K562 (cell line): ENCODE data around the gene SRI. TPM values are rescaled to one million over a fixed set of nuclear protein-coding genes. Genes with fewer than 3 reads are reported as not detected.

Experiments used
- ATAC-seq: fragments of 200-7000 bp; cut with Tn5 transposase; 3 replicates; pipeline ENCODE4 v1.9.1; 2020; ENCODE audit warnings: moderate library complexity
- BruUV-seq: library from RNA; stranded (reverse); fragments of 400-500 nt; replicated peaks from 2 replicates; lab custom pipeline; 2021; lab: Mats Ljungman, UMichigan
- CTCF ChIA-PET: fragments of 300-600 bp; formaldehyde crosslinking; extraction: SDS; loops from one replicate; lab custom pipeline; 2021; ENCODE audit warnings: low intra/inter-chr PET ratio; lab: Yijun Ruan, JAX
- POLR2A ChIA-PET: fragments of 300-600, 350-650 bp; sonication (Branson Sonifier 250); formaldehyde crosslinking; extraction: SDS; loops from one replicate; lab custom pipeline; 2021; ENCODE audit warnings: antibody characterized with exemption, inconsistent platforms; lab: Yijun Ruan, JAX
- DNase-seq, 4 experiments: peaks; one replicate each; pipeline versions ENCODE4 v3.0.0 to v3.0.0-alpha.2; 2011 to 2018; ENCODE audit warnings: low spot score in 3 of 4, mixed read lengths in 3 of 4; ENCODE audit errors: extremely low read depth in 1 of 4
- FAIRE-seq: peaks from 2 replicates; lab custom pipeline; 2011; peaks lifted over from hg19 to GRCh38; lab: Jason Lieb, UNC
- H2AFZ ChIP-seq: 2 replicates; pipeline ENCODE4 v1.6.0; 2011; ENCODE audit warnings: low read depth, low read length, control low read depth, inconsistent platforms
- H3K27ac ChIP-seq: fragments of 200-600 bp; 3 replicates; pipeline ENCODE4 v1.8.0; 2011; ENCODE audit warnings: low read depth, mild to moderate bottlenecking, control low read depth, inconsistent platforms, low read length, moderate library complexity, mixed read lengths; ENCODE audit errors: extremely low read depth
- H3K27me3 ChIP-seq, 2 experiments: fragments of 300-600 bp in 1 of 2; 2 replicates in 1 of 2; 3 replicates in 1 of 2; pipeline versions ENCODE4 v1.6.0 to v1.8.0; 2011; ENCODE audit warnings: inconsistent platforms in 2 of 2, low read length in 2 of 2, mild to moderate bottlenecking in 1 of 2, mixed read lengths in 1 of 2, moderate library complexity in 1 of 2; ENCODE audit not compliant: control insufficient read depth in 2 of 2, insufficient read depth in 2 of 2
- H3K36me3 ChIP-seq: fragments of 300-600 bp; 3 replicates; pipeline ENCODE4 v1.8.0; 2011; ENCODE audit warnings: mild to moderate bottlenecking, low read length, inconsistent platforms; ENCODE audit not compliant: control insufficient read depth, insufficient read depth
- H3K4me1 ChIP-seq, 2 experiments: fragments of 200-600 bp in 1 of 2; replicated peaks in 1 of 2; 2 replicates in 1 of 2; 3 replicates in 1 of 2; pipeline versions ENCODE4 v1.5.1 to v1.8.0; 2011; ENCODE audit warnings: inconsistent platforms in 2 of 2, low read length in 2 of 2, mild to moderate bottlenecking in 1 of 2, mixed read lengths in 1 of 2, moderate library complexity in 1 of 2; ENCODE audit not compliant: control insufficient read depth in 2 of 2, insufficient read depth in 2 of 2
- H3K4me2 ChIP-seq: 2 replicates; pipeline ENCODE4 v1.6.1; 2011; ENCODE audit warnings: low read length, control low read depth, inconsistent platforms, mixed read lengths; ENCODE audit not compliant: insufficient read depth
- H3K4me3 ChIP-seq: fragments of 200-600 bp; sonication (generic), shearing (Covaris generic); 2 replicates; pipeline ENCODE4 v1.5.1; 2016; ENCODE audit warnings: control low read depth, inconsistent platforms
- H3K79me2 ChIP-seq: fragments of 200-600 bp; 3 replicates; pipeline ENCODE4 v1.8.0; 2011; ENCODE audit warnings: low read length, inconsistent platforms; ENCODE audit not compliant: control insufficient read depth, insufficient read depth
- H3K9ac ChIP-seq, 2 experiments: 2 replicates each; pipeline versions ENCODE4 v1.6.0 to v1.6.1; 2011; ENCODE audit warnings: low read depth in 2 of 2, low read length in 2 of 2, control low read depth in 1 of 2, inconsistent platforms in 1 of 2, mild to moderate bottlenecking in 1 of 2, mixed read lengths in 1 of 2; ENCODE audit not compliant: insufficient read depth in 1 of 2
- H3K9me1 ChIP-seq: one replicate; pipeline ENCODE4 v1.6.0; 2011; ENCODE audit warnings: inconsistent platforms, mild to moderate bottlenecking, low read length, moderate library complexity; ENCODE audit not compliant: control insufficient read depth, insufficient read depth
- H3K9me3 ChIP-seq: replicated peaks from 2 replicates; pipeline ENCODE4 v1.5.1; 2011; ENCODE audit warnings: low read depth, low read length, inconsistent platforms; ENCODE audit not compliant: control insufficient read depth, insufficient read depth
- H4K20me1 ChIP-seq: replicated peaks from 2 replicates; pipeline ENCODE4 v1.6.1; 2011; ENCODE audit warnings: low read length, inconsistent platforms, mixed read lengths; ENCODE audit not compliant: control insufficient read depth, insufficient read depth
- CC2D1A ChIP-seq: fragments of 450-650 bp; IDR thresholded peaks from 2 replicates; pipeline ENCODE4 v1.6.1; 2017; ENCODE audit warnings: mild to moderate bottlenecking
- CTBP1 ChIP-seq: fragments of 450-650 bp; IDR thresholded peaks from 2 replicates; pipeline ENCODE4 v1.6.1; 2016; ENCODE audit warnings: borderline replicate concordance
- HDAC6 ChIP-seq: IDR thresholded peaks from 2 replicates; pipeline ENCODE4 v1.6.1; 2012; ENCODE audit warnings: low read depth, mild to moderate bottlenecking, control low read depth, inconsistent platforms, low read length, moderate library complexity
- KAT7 ChIP-seq: sonication (generic); formaldehyde crosslinking; IDR thresholded peaks from 2 replicates; pipeline ENCODE4 v1.8.0; 2022; ENCODE audit warnings: missing genetic modification reagents, mild to moderate bottlenecking, borderline replicate concordance
- LEF1 ChIP-seq: fragments of 450-650 bp; IDR thresholded peaks from 2 replicates; pipeline ENCODE4 v1.6.1; 2016; ENCODE audit warnings: mild to moderate bottlenecking
- MTA3 ChIP-seq: fragments of 450-650 bp; formaldehyde crosslinking; IDR thresholded peaks from 2 replicates; pipeline ENCODE4 v1.6.1; 2017; ENCODE audit warnings: mild to moderate bottlenecking, borderline replicate concordance
- NBN ChIP-seq: fragments of 450-650 bp; IDR thresholded peaks from 2 replicates; pipeline ENCODE4 v1.6.1; 2016; ENCODE audit warnings: low read depth, mild to moderate bottlenecking
- NFRKB ChIP-seq: fragments of 450-650 bp; IDR thresholded peaks from 2 replicates; pipeline ENCODE4 v1.6.1; 2016; ENCODE audit warnings: low read depth
- SRSF9 ChIP-seq: fragments of 200-400 bp; formaldehyde crosslinking; IDR thresholded peaks from 2 replicates; pipeline ENCODE4 v1.6.1; 2017; ENCODE audit warnings: low read depth, low read length, borderline replicate concordance
- ZNF274 ChIP-seq: IDR thresholded peaks from 2 replicates; pipeline ENCODE4 v1.6.1; 2011; ENCODE audit warnings: low read depth, mild to moderate bottlenecking, low read length, moderate library complexity, borderline replicate concordance
- ZNF707 ChIP-seq: fragments of 250-450 bp; sonication (Bioruptor Pico); conservative IDR thresholded peaks from 2 replicates; pipeline ENCODE4 v1.8.0; 2022; ENCODE audit warnings: inconsistent platforms, mild to moderate bottlenecking, moderate library complexity
- ZNF830 ChIP-seq: fragments of 250-450 bp; sonication (Bioruptor Pico); IDR thresholded peaks from 2 replicates; pipeline ENCODE4 v1.5.0; 2021; ENCODE audit warnings: mild to moderate bottlenecking
- WGBS: fragments of 100-300 bp; shearing (Covaris generic); methylation state at CpG from one replicate; pipeline ENCODE4 v1.1.6; 2016; ENCODE audit warnings: low coverage, mixed read lengths; ENCODE audit not compliant: insufficient coverage; ENCODE audit errors: missing lambda C conversion rate; 5-methylcytosine and 5-hydroxymethylcytosine counted together
- in situ Hi-C: fragments of 300-500 bp; cut with MboI; formaldehyde crosslinking; loops from 4 replicates; pipeline ENCODE4 v1.15.0; 2018; ENCODE audit warnings: inconsistent platforms, mixed read lengths
- intact Hi-C: fragments of 100-400 bp; cut with micrococcal nuclease; formaldehyde crosslinking; loops from 2 replicates; pipeline ENCODE4 v1.14.2; 2022
- polyA plus RNA-seq, 8 experiments: library from polyadenylated mRNA; depleted of rRNA in 4 of 8; stranded (reverse) in 5 of 8; unstranded in 3 of 8; fragments of >200 nt; fragmentation: Nextera tagmentation in 2 of 8; fragmentation: Illumina TruSeq in 1 of 8; extraction: Ambion mirVana in 2 of 8; extraction: Trizol in 1 of 8; gene quantifications; 2 replicates each; pipeline versions ENCODE4 v1.2.1 to v1.2.3, GENCODE V29; 2011 to 2014; ENCODE audit warnings: inconsistent platforms in 1 of 8, missing spikeins in 1 of 8
- total RNA-seq, 7 experiments: library from RNA; depleted of rRNA in 6 of 7; stranded (reverse); fragments of >200 nt in 6 of 7; fragmentation: Illumina TruSeq in 2 of 7; extraction: Trizol in 2 of 7; gene quantifications; 2 replicates each; pipeline versions ENCODE4 v1.2.1 to v1.2.3, GENCODE V29; 2011 to 2021; ENCODE audit warnings: low replicate concordance in 1 of 7
- TF ChIP-seq, protein P1 (sequence below): fragments of 250-450 bp; sonication (Bioruptor Pico); IDR thresholded peaks from 2 replicates; pipeline ENCODE4 v1.9.0; 2021; ENCODE audit warnings: mild to moderate bottlenecking, inconsistent platforms
- TF ChIP-seq, protein P2 (sequence below): fragments of 250-450 bp; sonication (Bioruptor Pico); IDR thresholded peaks from 2 replicates; pipeline ENCODE4 v1.6.1; 2021; ENCODE audit warnings: mild to moderate bottlenecking
- TF ChIP-seq, protein P3 (sequence below): fragments of 250-450 bp; sonication (Bioruptor Pico); IDR thresholded peaks from 2 replicates; pipeline ENCODE4 v1.4.0; 2020; ENCODE audit warnings: borderline replicate concordance

The SRI gene
- total and polyA plus RNA-seq, 9 of the 15 experiments (the other 6 are each of a cell fraction or from before 2014, with no cell fraction given) = 56.4 to 158 (median 119) TPM

DNA sequence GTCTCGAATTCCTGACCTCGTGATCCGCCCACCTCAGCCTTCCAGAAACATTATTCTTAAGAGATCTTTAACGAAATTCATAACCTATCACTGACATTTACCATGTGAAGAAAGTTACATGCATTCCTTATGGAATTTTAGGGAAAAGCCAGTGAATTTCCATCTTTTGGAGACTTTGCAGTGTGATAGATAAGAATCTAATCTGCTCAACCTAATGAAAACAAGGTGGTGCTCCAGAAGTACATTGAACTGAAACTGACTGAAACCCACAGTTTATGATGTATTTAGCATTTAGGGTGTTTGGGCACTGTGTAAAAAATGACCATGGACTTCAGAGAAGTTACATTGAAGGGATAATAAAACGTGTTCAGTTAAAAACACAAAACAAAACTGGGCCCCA, 43.6 kb downstream of the SRI start (continued):
- no peak for TF ChIP-seq CC2D1A
- TF ChIP-seq, all 486 proteins: peak for 0

DNA sequence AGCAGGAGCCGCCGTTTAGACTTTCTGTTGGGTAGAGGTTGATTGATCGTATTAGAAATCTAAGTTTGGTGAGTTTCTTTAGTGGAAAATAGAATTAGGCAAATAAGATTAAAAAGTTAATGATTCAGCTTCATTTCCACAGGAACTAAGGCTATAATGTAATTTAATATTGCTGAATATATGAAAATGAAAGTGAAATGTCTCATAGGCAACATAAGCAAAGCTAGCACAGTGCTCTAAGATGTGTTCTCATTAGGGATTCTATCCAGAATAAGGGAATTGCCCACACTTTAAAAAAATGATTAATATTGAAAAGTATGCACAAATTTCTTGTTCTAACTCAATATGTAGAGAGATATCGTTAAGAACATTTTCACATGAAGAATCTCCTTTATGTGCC, 47.0 kb downstream of the SRI start:
- Histone ChIP-seq H3K27ac (no peak overlapping the region), H2AFZ (no peak overlapping the region), H3K9me3 (no peaks in the 10 kb centered on the region), H3K36me3 (no peaks in the 10 kb centered on the region), H3K4me3 (no peak overlapping the region), H3K4me2 (no peak overlapping the region), H4K20me1 (no peaks in the 10 kb centered on the region), H3K9me1 (no peaks in the 10 kb centered on the region), H3K27me3 (no peaks in the 10 kb centered on the region; a peak in 1 of 5 replicates), H3K4me1 (no peaks in the 10 kb centered on the region), H3K9ac (no peak overlapping the region), H3K79me2 (no peaks in the 10 kb centered on the region)
- POLR2A ChIA-PET = no interaction called here
- DNase-seq (no peak), FAIRE-seq (no peak), ATAC-seq (no peak)
- intact Hi-C loops = no loop called here
- TF ChIP-seq, protein P1, sequence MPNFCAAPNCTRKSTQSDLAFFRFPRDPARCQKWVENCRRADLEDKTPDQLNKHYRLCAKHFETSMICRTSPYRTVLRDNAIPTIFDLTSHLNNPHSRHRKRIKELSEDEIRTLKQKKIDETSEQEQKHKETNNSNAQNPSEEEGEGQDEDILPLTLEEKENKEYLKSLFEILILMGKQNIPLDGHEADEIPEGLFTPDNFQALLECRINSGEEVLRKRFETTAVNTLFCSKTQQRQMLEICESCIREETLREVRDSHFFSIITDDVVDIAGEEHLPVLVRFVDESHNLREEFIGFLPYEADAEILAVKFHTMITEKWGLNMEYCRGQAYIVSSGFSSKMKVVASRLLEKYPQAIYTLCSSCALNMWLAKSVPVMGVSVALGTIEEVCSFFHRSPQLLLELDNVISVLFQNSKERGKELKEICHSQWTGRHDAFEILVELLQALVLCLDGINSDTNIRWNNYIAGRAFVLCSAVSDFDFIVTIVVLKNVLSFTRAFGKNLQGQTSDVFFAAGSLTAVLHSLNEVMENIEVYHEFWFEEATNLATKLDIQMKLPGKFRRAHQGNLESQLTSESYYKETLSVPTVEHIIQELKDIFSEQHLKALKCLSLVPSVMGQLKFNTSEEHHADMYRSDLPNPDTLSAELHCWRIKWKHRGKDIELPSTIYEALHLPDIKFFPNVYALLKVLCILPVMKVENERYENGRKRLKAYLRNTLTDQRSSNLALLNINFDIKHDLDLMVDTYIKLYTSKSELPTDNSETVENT (CRISPR knock-in tag) = no peak
- no peak for TF ChIP-seq NFRKB
- TF ChIP-seq ZNF274 = no peak
- TF ChIP-seq LEF1 = no peak
- no peak for TF ChIP-seq ZNF707
- TF ChIP-seq, protein P2, sequence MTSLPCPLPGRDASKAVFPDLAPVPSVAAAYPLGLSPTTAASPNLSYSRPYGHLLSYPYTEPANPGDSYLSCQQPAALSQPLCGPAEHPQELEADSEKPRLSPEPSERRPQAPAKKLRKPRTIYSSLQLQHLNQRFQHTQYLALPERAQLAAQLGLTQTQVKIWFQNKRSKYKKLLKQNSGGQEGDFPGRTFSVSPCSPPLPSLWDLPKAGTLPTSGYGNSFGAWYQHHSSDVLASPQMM = no peak
- TF ChIP-seq, protein P3, sequence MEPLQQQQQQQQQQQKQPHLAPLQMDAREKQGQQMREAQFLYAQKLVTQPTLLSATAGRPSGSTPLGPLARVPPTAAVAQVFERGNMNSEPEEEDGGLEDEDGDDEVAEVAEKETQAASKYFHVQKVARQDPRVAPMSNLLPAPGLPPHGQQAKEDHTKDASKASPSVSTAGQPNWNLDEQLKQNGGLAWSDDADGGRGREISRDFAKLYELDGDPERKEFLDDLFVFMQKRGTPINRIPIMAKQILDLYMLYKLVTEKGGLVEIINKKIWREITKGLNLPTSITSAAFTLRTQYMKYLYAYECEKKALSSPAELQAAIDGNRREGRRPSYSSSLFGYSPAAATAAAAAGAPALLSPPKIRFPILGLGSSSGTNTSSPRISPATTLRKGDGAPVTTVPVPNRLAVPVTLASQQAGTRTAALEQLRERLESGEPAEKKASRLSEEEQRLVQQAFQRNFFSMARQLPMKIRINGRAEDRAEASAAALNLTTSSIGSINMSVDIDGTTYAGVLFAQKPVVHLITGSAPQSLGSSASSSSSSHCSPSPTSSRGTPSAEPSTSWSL = no peak
- TF ChIP-seq KAT7 (CRISPR knock-in tag) = no peak
- no peak for TF ChIP-seq HDAC6
- TF ChIP-seq NBN = no peak
- no peak for TF ChIP-seq MTA3
- TF ChIP-seq SRSF9 = no peak
- TF ChIP-seq CTBP1 = no peak
- no peak for TF ChIP-seq ZNF830
- in situ Hi-C loops = no loop called here
- BruUV-seq = no TSS peak
- CTCF ChIA-PET = no interaction called here
- 10% methylated on average over 4 of the region's 4 CpGs for WGBS
